ENCODE results near the gene COL25A1.

GRCh38 chr4:109174224-109174953, 128.1 kb downstream of the COL25A1 start:
- TF ChIP-seq POLR2A (IDR thresholded peaks at IDR 0.05; ENCODE audit: low read depth, low read length) (no peak), TAF1 (IDR thresholded peaks at IDR 0.05; ENCODE audit: borderline replicate concordance, low read depth, low read length) (no peak), POLR2AphosphoS5 (IDR thresholded peaks at IDR 0.05; ENCODE audit: low read depth, low read length) (no peak)

Measured in GM12892 (cell line).